NCI-H2196 (cell line): Measurements from ENCODE around the gene ZIK1.

Experiments
- DNase-seq: peaks from one replicate; lab custom pipeline; 2025; ENCODE audit not compliant: unreplicated experiment; lab: John Stamatoyannopoulos, UW

Gene ZIK1

GRCh38 chr19:57606931-57607330 lies 23.0 kb downstream of the ZIK1 start:
- DNase-seq = no peak

- no peak for DNase-seq
These were observed 27.2 kb downstream of the ZIK1 start for GRCh38 chr19:57611113-57611512.

- peak; percentile 92 for DNase-seq
These were observed 30.2 kb downstream of the ZIK1 start, which contains the start of gene ZNF134 for GRCh38 chr19:57613941-57614743. ZNF134 (plus strand) TSS chr19:57614242; CDS start chr19:57619469, 5,227 bp downstream.

- DNase-seq = no peak
These were observed 31.4 kb downstream of the ZIK1 start for GRCh38 chr19:57615346-57615745.

GRCh38 chr19:57620673-57621348 lies 36.9 kb downstream of the ZIK1 start:
- no peak for DNase-seq

- DNase-seq = no peak
These were observed 39.1 kb downstream of the ZIK1 start for GRCh38 chr19:57623091-57623490.

GRCh38 chr19:57632987-57633831 lies 49.3 kb downstream of the ZIK1 start, which contains the start of gene ZNF211:
ZNF211 (plus strand) TSS chr19:57633168; CDS start chr19:57633347, 179 bp downstream.
- DNase-seq = peak; percentile 93

GRCh38 chr19:57633832-57634131 lies 49.8 kb downstream of the ZIK1 start:
- no peak for DNase-seq

GRCh38 chr19:57637379-57637778 lies 53.4 kb downstream of the ZIK1 start:
- no peak for DNase-seq

- DNase-seq = no peak
These were observed 57.8 kb downstream of the ZIK1 start for GRCh38 chr19:57641715-57642234.

- DNase-seq = no peak
These were observed 58.6 kb downstream of the ZIK1 start for GRCh38 chr19:57642396-57643046.
